Measurements from ENCODE around the gene SORL1. TPM values are rescaled to one million over a fixed set of nuclear protein-coding genes. Genes with fewer than 3 reads are reported as not detected.

SORL1 gene
- total and polyA plus RNA-seq, 9 of the 15 experiments (the other 6 are each of a cell fraction or from before 2014, with no cell fraction given), result 0.01 to 0.66 TPM; not detected in 7

DNA sequence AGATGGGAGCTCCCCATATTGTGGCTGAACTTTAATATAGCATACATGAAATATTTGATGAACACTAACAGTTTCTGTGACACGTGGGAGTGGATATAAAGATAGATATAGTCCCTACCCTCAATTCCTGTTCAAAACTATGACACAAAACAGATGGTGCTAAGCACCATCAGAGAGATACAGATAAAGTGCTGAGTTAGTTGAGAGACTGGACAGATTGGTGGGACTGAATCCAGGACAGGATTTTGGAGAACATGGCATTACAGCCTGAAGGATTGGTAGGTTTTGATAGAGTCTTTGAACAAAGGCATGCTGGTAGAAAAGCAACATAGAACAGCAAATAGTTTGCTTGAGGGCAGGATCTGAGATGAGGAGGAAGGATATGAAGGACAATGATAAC, 215.7 kb downstream of the SORL1 start:
- intact Hi-C loops (cut with micrococcal nuclease) (no loop called here), in situ Hi-C loops (cut with MboI) (no loop called here)
- DNase-seq (ENCODE audit: extremely low read depth in 1 of 4, low spot score in 3 of 4), result no peak
- no peak for FAIRE-seq
- H2AFZ ChIP-seq (ENCODE audit: low read depth, low read length), result no peak overlapping the region
- H3K9ac ChIP-seq (ENCODE audit: insufficient read depth in 1 of 2, low read depth in 2 of 2, low read length in 2 of 2), result no peak overlapping the region
- no peak overlapping the region for H3K4me2 ChIP-seq (ENCODE audit: insufficient read depth, low read length)
- no peak overlapping the region for H3K27ac ChIP-seq (ENCODE audit: extremely low read depth, low read depth, low read length)
- H3K36me3 ChIP-seq (ENCODE audit: control insufficient read depth, insufficient read depth, low read length), result no peaks in the 10 kb centered on the region
- H3K79me2 ChIP-seq (ENCODE audit: control insufficient read depth, insufficient read depth, low read length), result no peaks in the 10 kb centered on the region
- H3K27me3 ChIP-seq (ENCODE audit: control insufficient read depth in 2 of 2, insufficient read depth in 2 of 2, low read length in 2 of 2), result no peaks in the 10 kb centered on the region
- no peak for ATAC-seq
- ChIA-PET POLR2A (interaction anchor here (0.5 kb wide), 1 partner anchor 1087 kb away, joined by 3 read pairs; no protein-coding TSS in a partner anchor), CTCF (ENCODE audit: low intra/inter-chr PET ratio) (no interaction called here)
- BruUV-seq (replicated peaks), result no TSS peak
- no peaks in the 10 kb centered on the region for H3K9me3 ChIP-seq (replicated peaks; ENCODE audit: control insufficient read depth, insufficient read depth, low read depth, low read length)
- no peak for TF ChIP-seq ZKSCAN1 (IDR thresholded peaks at IDR 0.05; ENCODE audit: low read depth, low read length)
- H3K4me3 ChIP-seq, result no peak overlapping the region
- no peaks in the 10 kb centered on the region; a peak in 1 of 5 replicates for H3K4me1 ChIP-seq (replicated peaks in 1 of 2; ENCODE audit: control insufficient read depth in 2 of 2, insufficient read depth in 2 of 2, low read length in 2 of 2)
- no peaks in the 10 kb centered on the region for H4K20me1 ChIP-seq (replicated peaks; ENCODE audit: control insufficient read depth, insufficient read depth, low read length)
- no peaks in the 10 kb centered on the region for H3K9me1 ChIP-seq (ENCODE audit: control insufficient read depth, insufficient read depth, low read length)
- 0% methylated on average over 1 of the region's 1 CpG for WGBS (ENCODE audit: insufficient coverage, low coverage, missing lambda C conversion rate)

DNA sequence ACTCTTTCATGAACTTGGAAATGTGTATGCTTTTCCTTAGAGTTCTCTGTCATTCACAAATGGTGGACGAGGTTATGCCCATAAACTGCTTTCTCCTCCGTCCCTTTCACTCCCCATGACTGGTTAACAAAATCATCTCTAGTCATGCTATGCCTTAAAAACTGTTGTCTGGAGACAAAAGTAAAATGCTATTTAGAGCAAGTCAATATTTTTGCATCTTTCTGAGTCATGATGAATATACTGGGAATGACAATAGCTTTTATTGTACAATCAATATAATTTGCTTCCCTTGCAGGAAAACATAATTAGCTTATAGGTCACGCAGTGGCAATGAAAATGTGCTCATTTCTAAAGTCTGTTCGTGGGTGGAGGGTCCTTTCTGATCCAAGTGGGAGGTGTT, 217.3 kb downstream of the SORL1 start:
- H3K27me3 ChIP-seq (ENCODE audit: control insufficient read depth in 2 of 2, insufficient read depth in 2 of 2, low read length in 2 of 2), result no peaks in the 10 kb centered on the region
- H3K9me1 ChIP-seq (ENCODE audit: control insufficient read depth, insufficient read depth, low read length), result no peaks in the 10 kb centered on the region
- ChIA-PET POLR2A (no interaction called here), CTCF (ENCODE audit: low intra/inter-chr PET ratio) (no interaction called here)
- DNase-seq (ENCODE audit: extremely low read depth in 1 of 4, low spot score in 3 of 4) (no peak), ATAC-seq (no peak), FAIRE-seq (no peak)
- in situ Hi-C loops (cut with MboI), result no loop called here
- H3K9me3 ChIP-seq (replicated peaks; ENCODE audit: control insufficient read depth, insufficient read depth, low read depth, low read length), result no peaks in the 10 kb centered on the region
- no peaks in the 10 kb centered on the region for H3K79me2 ChIP-seq (ENCODE audit: control insufficient read depth, insufficient read depth, low read length)
- no TSS peak for BruUV-seq (replicated peaks)
- H2AFZ ChIP-seq (ENCODE audit: low read depth, low read length), result no peak overlapping the region
- H3K4me1 ChIP-seq (replicated peaks in 1 of 2; ENCODE audit: control insufficient read depth in 2 of 2, insufficient read depth in 2 of 2, low read length in 2 of 2), result no peaks in the 10 kb centered on the region; a peak in 1 of 5 replicates
- H3K4me3 ChIP-seq, result no peak overlapping the region
- H3K4me2 ChIP-seq (ENCODE audit: insufficient read depth, low read length), result no peak overlapping the region
- 0% methylated on average over 4 of the region's 4 CpGs for WGBS (ENCODE audit: insufficient coverage, low coverage, missing lambda C conversion rate)
- no peaks in the 10 kb centered on the region for H3K36me3 ChIP-seq (ENCODE audit: control insufficient read depth, insufficient read depth, low read length)
- no peak overlapping the region for H3K9ac ChIP-seq (ENCODE audit: insufficient read depth in 1 of 2, low read depth in 2 of 2, low read length in 2 of 2)
- intact Hi-C loops (cut with micrococcal nuclease), result no loop called here
- H3K27ac ChIP-seq (ENCODE audit: extremely low read depth, low read depth, low read length), result no peak overlapping the region
- no peaks in the 10 kb centered on the region for H4K20me1 ChIP-seq (replicated peaks; ENCODE audit: control insufficient read depth, insufficient read depth, low read length)
- TF ChIP-seq ZNF668 (CRISPR knock-in tag; IDR thresholded peaks at IDR 0.05), result no peak
- TF ChIP-seq CBX5 (IDR thresholded peaks at IDR 0.05; ENCODE audit: borderline replicate concordance, low read depth), result no peak
- TF ChIP-seq FOXM1 (IDR thresholded peaks at IDR 0.05; ENCODE audit: low read depth), result no peak
- no peak for TF ChIP-seq FOXM1 (CRISPR knock-in tag; IDR thresholded peaks at IDR 0.05; ENCODE audit: low read depth)
- no peak for TF ChIP-seq TAL1 (IDR thresholded peaks at IDR 0.05)
- no peak for TF ChIP-seq SMAD3 (CRISPR knock-in tag; conservative IDR thresholded peaks at IDR 0.05)
- TF ChIP-seq WHSC1 (IDR thresholded peaks at IDR 0.05; ENCODE audit: low read length), result no peak
- no peak for TF ChIP-seq PPARD (CRISPR knock-in tag; IDR thresholded peaks at IDR 0.05)
- TF ChIP-seq SMARCA4 (IDR thresholded peaks at IDR 0.05), result no peak
- TF ChIP-seq, protein P1, sequence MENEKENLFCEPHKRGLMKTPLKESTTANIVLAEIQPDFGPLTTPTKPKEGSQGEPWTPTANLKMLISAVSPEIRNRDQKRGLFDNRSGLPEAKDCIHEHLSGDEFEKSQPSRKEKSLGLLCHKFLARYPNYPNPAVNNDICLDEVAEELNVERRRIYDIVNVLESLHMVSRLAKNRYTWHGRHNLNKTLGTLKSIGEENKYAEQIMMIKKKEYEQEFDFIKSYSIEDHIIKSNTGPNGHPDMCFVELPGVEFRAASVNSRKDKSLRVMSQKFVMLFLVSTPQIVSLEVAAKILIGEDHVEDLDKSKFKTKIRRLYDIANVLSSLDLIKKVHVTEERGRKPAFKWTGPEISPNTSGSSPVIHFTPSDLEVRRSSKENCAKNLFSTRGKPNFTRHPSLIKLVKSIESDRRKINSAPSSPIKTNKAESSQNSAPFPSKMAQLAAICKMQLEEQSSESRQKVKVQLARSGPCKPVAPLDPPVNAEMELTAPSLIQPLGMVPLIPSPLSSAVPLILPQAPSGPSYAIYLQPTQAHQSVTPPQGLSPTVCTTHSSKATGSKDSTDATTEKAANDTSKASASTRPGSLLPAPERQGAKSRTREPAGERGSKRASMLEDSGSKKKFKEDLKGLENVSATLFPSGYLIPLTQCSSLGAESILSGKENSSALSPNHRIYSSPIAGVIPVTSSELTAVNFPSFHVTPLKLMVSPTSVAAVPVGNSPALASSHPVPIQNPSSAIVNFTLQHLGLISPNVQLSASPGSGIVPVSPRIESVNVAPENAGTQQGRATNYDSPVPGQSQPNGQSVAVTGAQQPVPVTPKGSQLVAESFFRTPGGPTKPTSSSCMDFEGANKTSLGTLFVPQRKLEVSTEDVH (IDR thresholded peaks at IDR 0.05; ENCODE audit: low read depth, partially characterized antibody), result no peak
- no peak for TF ChIP-seq GTF2A2 (tag; IDR thresholded peaks at IDR 0.05)
- TF ChIP-seq, protein P2, sequence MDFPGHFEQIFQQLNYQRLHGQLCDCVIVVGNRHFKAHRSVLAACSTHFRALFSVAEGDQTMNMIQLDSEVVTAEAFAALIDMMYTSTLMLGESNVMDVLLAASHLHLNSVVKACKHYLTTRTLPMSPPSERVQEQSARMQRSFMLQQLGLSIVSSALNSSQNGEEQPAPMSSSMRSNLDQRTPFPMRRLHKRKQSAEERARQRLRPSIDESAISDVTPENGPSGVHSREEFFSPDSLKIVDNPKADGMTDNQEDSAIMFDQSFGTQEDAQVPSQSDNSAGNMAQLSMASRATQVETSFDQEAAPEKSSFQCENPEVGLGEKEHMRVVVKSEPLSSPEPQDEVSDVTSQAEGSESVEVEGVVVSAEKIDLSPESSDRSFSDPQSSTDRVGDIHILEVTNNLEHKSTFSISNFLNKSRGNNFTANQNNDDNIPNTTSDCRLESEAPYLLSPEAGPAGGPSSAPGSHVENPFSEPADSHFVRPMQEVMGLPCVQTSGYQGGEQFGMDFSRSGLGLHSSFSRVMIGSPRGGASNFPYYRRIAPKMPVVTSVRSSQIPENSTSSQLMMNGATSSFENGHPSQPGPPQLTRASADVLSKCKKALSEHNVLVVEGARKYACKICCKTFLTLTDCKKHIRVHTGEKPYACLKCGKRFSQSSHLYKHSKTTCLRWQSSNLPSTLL (IDR thresholded peaks at IDR 0.05), result no peak
- TF ChIP-seq STAT5B (CRISPR knock-in tag; IDR thresholded peaks at IDR 0.05), result no peak
- TF ChIP-seq PTBP1 (IDR thresholded peaks at IDR 0.05; ENCODE audit: low read depth, low read length), result no peak
